Astrocyte of the spinal cord (primary cell): Measurements from ENCODE around the gene FOXE3.

Experiments used
- DNase-seq: peaks from one replicate; pipeline ENCODE4 v3.0.0; 2011; ENCODE audit warnings: low read depth, low spot score
- H3K4me3 ChIP-seq: 2 replicates; pipeline ENCODE4 v1.5.1; 2011; ENCODE audit warnings: low read depth, mild to moderate bottlenecking, low read length, moderate library complexity
- CTCF ChIP-seq: IDR thresholded peaks from 2 replicates; pipeline ENCODE4 v1.5.1; 2012; ENCODE audit warnings: low read depth, mild to moderate bottlenecking, low read length, inconsistent platforms
- in situ Hi-C: cut with HindIII; loops from 2 replicates; pipeline ENCODE4 v1.10.0; 2017; ENCODE audit warnings: low sequenced_read_pairs

The FOXE3 gene

GRCh38 chr1:47436304-47436978 lies 20.4 kb downstream of the FOXE3 start:
- in situ Hi-C loops: no loop called here
- peak; percentile 59 for DNase-seq
- H3K4me3 ChIP-seq: peak overlapping the region; percentile 53
- peak; percentile 99 for TF ChIP-seq CTCF

- peak; percentile 28 for DNase-seq
- peak overlapping the region; percentile 53 for H3K4me3 ChIP-seq
- in situ Hi-C loops: no loop called here
- no peak for TF ChIP-seq CTCF
These were observed 20.9 kb downstream of the FOXE3 start for GRCh38 chr1:47436979-47437446.

- peak; percentile 68 for DNase-seq
- TF ChIP-seq CTCF: peak; percentile 63
- in situ Hi-C loops: no loop called here
- peak within 1 kb of the TSS; percentile 53 for H3K4me3 ChIP-seq
These were observed 21.5 kb downstream of the FOXE3 start, which contains the start of gene FOXD2 for GRCh38 chr1:47437447-47438164. Gene FOXD2 (plus strand): TSS chr1:47438044. CDS start chr1:47438136, 92 bp downstream.

GRCh38 chr1:47438165-47439016 lies 22.3 kb downstream of the FOXE3 start:
- H3K4me3 ChIP-seq: peak overlapping the region; percentile 22
- TF ChIP-seq CTCF: no peak
- in situ Hi-C loops: no loop called here
- DNase-seq: no peak

GRCh38 chr1:47439017-47439818 lies 23.1 kb downstream of the FOXE3 start:
- DNase-seq: no peak
- in situ Hi-C loops: no loop called here
- no peak for TF ChIP-seq CTCF
- peak overlapping the region; percentile 16 for H3K4me3 ChIP-seq
